ENCODE measurements around the gene ANKRD53. TPM values are rescaled to one million over a fixed set of nuclear protein-coding genes. Genes with fewer than 3 reads are reported as not detected.
"Not testable (repeated sequence)": the region's sequence is repeated elsewhere in the genome, so short reads cannot be mapped to it uniquely, and the experiment has no call there.

The ANKRD53 gene
- polyA plus RNA-seq, 1 of the 3 experiments (the other 2 are of a cell fraction): 0.58 TPM

DNA sequence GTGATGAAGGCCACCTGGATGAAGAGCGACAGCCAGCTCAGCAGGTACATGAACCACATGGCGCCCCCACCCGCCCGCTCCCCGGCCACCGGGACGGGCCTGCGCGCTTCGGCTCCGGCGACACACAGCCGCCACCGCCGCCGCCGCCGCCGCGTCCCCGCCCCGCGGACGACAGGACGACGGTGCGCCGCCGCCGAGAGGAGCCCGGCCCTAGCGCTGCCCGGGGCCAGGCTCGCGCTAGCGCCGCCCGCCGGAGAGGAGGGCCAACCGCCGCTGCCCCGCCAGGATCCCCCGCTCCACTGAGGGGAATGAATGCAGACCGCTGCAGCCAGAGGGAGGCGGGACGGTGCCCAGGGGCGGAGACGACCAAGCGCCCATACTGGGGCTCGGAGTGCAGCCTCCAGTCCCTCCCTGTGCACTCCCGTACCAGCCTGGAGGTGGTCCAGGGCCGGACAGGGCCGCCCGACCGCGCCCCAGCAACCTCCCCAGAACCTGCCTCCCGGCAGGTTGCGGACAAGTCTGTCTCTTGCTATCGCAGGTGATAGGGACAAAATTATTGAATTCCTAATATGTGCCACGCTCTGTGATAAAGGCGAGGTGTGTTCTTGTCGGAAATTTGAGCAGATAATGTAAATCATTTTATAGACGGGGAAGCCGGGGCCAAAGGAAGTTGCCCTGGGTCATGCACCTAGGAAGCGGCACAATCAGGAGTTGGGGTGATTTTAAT, 16.4 kb downstream of the ANKRD53 start, which contains the start of gene TEX261 (continued):
- TF ChIP-seq SMC3 (IDR thresholded peaks at IDR 0.05; ENCODE audit: low read depth, low read length) (no peak), ELF1 (IDR thresholded peaks at IDR 0.05) (no peak), NFIC (IDR thresholded peaks at IDR 0.05; ENCODE audit: borderline replicate concordance) (no peak), RXRA (IDR thresholded peaks at IDR 0.05; ENCODE audit: borderline replicate concordance, low read depth) (no peak), FOSL2 (IDR thresholded peaks at IDR 0.05; ENCODE audit: borderline replicate concordance, low read depth) (no peak), TEAD4 (IDR thresholded peaks at IDR 0.05; ENCODE audit: borderline replicate concordance, insufficient read depth) (no peak), RFX5 (IDR thresholded peaks at IDR 0.05; ENCODE audit: low read length) (no peak), SIN3A (IDR thresholded peaks at IDR 0.05; ENCODE audit: borderline replicate concordance, low read depth, low read length) (peak; percentile 69; the same call in 1 of the 2 replicates)
- TF ChIP-seq, protein P1, sequence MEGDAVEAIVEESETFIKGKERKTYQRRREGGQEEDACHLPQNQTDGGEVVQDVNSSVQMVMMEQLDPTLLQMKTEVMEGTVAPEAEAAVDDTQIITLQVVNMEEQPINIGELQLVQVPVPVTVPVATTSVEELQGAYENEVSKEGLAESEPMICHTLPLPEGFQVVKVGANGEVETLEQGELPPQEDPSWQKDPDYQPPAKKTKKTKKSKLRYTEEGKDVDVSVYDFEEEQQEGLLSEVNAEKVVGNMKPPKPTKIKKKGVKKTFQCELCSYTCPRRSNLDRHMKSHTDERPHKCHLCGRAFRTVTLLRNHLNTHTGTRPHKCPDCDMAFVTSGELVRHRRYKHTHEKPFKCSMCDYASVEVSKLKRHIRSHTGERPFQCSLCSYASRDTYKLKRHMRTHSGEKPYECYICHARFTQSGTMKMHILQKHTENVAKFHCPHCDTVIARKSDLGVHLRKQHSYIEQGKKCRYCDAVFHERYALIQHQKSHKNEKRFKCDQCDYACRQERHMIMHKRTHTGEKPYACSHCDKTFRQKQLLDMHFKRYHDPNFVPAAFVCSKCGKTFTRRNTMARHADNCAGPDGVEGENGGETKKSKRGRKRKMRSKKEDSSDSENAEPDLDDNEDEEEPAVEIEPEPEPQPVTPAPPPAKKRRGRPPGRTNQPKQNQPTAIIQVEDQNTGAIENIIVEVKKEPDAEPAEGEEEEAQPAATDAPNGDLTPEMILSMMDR (IDR thresholded peaks at IDR 0.05): peak; percentile 63
- TF ChIP-seq, protein P2, sequence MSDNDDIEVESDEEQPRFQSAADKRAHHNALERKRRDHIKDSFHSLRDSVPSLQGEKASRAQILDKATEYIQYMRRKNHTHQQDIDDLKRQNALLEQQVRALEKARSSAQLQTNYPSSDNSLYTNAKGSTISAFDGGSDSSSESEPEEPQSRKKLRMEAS (IDR thresholded peaks at IDR 0.05; ENCODE audit: low read depth): no peak

DNA sequence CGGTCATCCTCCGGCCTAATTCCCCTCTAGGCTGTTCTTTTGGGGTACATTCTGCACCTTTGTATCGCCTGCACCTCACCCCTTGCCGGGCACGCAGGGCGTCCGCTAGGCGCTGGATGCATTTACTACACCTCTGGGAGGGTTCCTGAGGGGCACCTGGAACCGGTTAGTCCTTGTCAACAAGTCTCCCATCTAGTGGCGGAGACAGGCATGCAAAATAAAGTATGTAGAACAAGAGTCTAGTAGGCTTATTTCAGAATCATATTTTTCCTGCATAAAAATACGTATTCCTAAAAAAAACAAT, 16.9 kb downstream of the ANKRD53 start:
- peak overlapping the region; percentile 97 for H3K4me2 ChIP-seq
- ChIA-PET CTCF (interaction anchor here (1.3 kb wide), 1 partner anchor 10 kb away, joined by 3 read pairs; no protein-coding TSS in a partner anchor), POLR2A (no interaction called here)
- H4K20me1 ChIP-seq (ENCODE audit: insufficient read depth): peaks cover 8% of the 10 kb centered on the region; the same call in 1 of the 2 replicates
- H3F3A ChIP-seq (replicated peaks; ENCODE audit: insufficient read depth): no peaks in the 10 kb centered on the region
- peak overlapping the region; percentile 97 for H2AFZ ChIP-seq (ENCODE audit: low read depth)
- peak; percentile 72 for DNase-seq
- peak overlapping the region; percentile 38 for H3K9ac ChIP-seq
- peak overlapping the region in 1 of 2 experiments; percentile 66; a peak in 1 of 4 replicates for H3K27ac ChIP-seq (ENCODE audit: low read depth in 2 of 2, low read length in 1 of 2)
- no peaks in the 10 kb centered on the region for H3K9me3 ChIP-seq
- peak overlapping the region; percentile 75 to 91 for H3K4me3 ChIP-seq (ENCODE audit: low read depth in 2 of 2, low read length in 1 of 2)
- WGBS (ENCODE audit: low lambda C conversion rate): 4% methylated on average over 7 of the region's 11 CpGs
- H3K36me3 ChIP-seq (replicated peaks in 1 of 2; ENCODE audit: control insufficient read depth in 1 of 2, insufficient read depth in 2 of 2, low read length in 1 of 2): peaks cover 0 to 14% of the 10 kb centered on the region in 2 experiments
- H3K9me2 ChIP-seq: no peaks in the 10 kb centered on the region
- H3K79me2 ChIP-seq (ENCODE audit: insufficient read depth): peaks cover 31% of the 10 kb centered on the region
- no peak for TF ChIP-seq FOXJ3 (CRISPR knock-in tag; IDR thresholded peaks at IDR 0.05)
- peak; percentile 62 for TF ChIP-seq TCF12 (IDR thresholded peaks at IDR 0.05)
- TF ChIP-seq EP300 (IDR thresholded peaks at IDR 0.05; ENCODE audit: borderline replicate concordance in 1 of 2, low read depth in 1 of 2, low read length in 1 of 2): no peak
- TF ChIP-seq CHD2 (IDR thresholded peaks at IDR 0.05; ENCODE audit: low read length, partially characterized antibody): no peak
- TF ChIP-seq, protein P1 (IDR thresholded peaks at IDR 0.05): peak; percentile 52
- TF ChIP-seq YY1 (IDR thresholded peaks at IDR 0.05; ENCODE audit: low read depth): no peak
- no peak for TF ChIP-seq JUND (IDR thresholded peaks at IDR 0.05)
- TF ChIP-seq RAD21 (IDR thresholded peaks at IDR 0.05; ENCODE audit: low read length): no peak
- TF ChIP-seq, protein P3, sequence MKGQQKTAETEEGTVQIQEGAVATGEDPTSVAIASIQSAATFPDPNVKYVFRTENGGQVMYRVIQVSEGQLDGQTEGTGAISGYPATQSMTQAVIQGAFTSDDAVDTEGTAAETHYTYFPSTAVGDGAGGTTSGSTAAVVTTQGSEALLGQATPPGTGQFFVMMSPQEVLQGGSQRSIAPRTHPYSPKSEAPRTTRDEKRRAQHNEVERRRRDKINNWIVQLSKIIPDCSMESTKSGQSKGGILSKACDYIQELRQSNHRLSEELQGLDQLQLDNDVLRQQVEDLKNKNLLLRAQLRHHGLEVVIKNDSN (IDR thresholded peaks at IDR 0.05; ENCODE audit: borderline replicate concordance, low read depth): no peak
- no peaks in the 10 kb centered on the region for H3K27me3 ChIP-seq (ENCODE audit: insufficient read depth)
- peaks cover 9 to 14% of the 10 kb centered on the region in 2 experiments; a peak in 1 of 4 replicates for H3K4me1 ChIP-seq (ENCODE audit: control insufficient read depth in 1 of 2, insufficient read depth in 2 of 2, low read depth in 1 of 2, low read length in 1 of 2)

DNA sequence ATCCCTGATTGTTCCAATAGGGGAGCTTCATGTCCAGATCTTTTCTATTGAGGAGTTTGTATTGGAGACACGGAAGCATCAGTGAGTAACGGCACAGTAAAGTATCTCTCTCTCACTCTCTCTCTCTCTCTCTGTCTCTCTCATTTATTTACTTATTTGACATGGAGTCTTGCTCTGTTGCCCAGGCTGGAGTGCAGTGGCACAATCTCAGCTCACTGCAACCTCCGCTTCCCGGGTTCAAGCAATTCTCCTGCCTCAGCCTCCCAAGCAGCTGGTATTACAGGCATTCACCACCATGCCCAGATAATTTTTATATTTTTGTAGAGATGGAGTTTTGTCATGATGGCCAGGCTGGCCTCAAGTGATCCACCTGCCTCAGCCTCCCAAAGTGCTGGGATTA, 20.5 kb downstream of the ANKRD53 start:
- H3K4me1 ChIP-seq (ENCODE audit: control insufficient read depth in 1 of 2, insufficient read depth in 2 of 2, low read depth in 1 of 2, low read length in 1 of 2); H4K20me1 ChIP-seq (ENCODE audit: insufficient read depth); H3K9me2 ChIP-seq; H2AFZ ChIP-seq (ENCODE audit: low read depth); H3F3A ChIP-seq (replicated peaks; ENCODE audit: insufficient read depth); H3K27ac ChIP-seq (ENCODE audit: low read depth in 2 of 2, low read length in 1 of 2); POLR2A ChIA-PET; H3K4me3 ChIP-seq (ENCODE audit: low read depth in 2 of 2, low read length in 1 of 2); H3K79me2 ChIP-seq (ENCODE audit: insufficient read depth); H3K27me3 ChIP-seq (ENCODE audit: insufficient read depth); H3K4me2 ChIP-seq; H3K36me3 ChIP-seq (replicated peaks in 1 of 2; ENCODE audit: control insufficient read depth in 1 of 2, insufficient read depth in 2 of 2, low read length in 1 of 2); H3K9ac ChIP-seq; DNase-seq; H3K9me3 ChIP-seq: not testable (repeated sequence)
- CTCF ChIA-PET: interaction anchor here (0.6 to 0.7 kb wide), 2 partner anchors 35 to 282 kb away, joined by 3 read pairs; no protein-coding TSS in a partner anchor
- 86% methylated on average over 4 of the region's 4 CpGs for WGBS (ENCODE audit: low lambda C conversion rate)
